Measurements from ENCODE around the gene RCC2.
"Not testable (repeated sequence)": the region's sequence is repeated elsewhere in the genome, so short reads cannot be mapped to it uniquely, and the experiment has no call there.

Gene RCC2

GRCh38 chr1:17416389-17416788, 23.1 kb downstream of the RCC2 start:
- DNase-seq, result no peak

GRCh38 chr1:17414022-17414421, 25.5 kb downstream of the RCC2 start:
- DNase-seq, result no peak

GRCh38 chr1:17412093-17412870, 27.2 kb downstream of the RCC2 start:
- DNase-seq, result no peak

GRCh38 chr1:17409391-17409811, 30.1 kb downstream of the RCC2 start:
- DNase-seq, result no peak

- DNase-seq, result not testable (repeated sequence)
Observed at GRCh38 chr1:17407786-17408514, 31.5 kb downstream of the RCC2 start.

- DNase-seq, result not testable (repeated sequence)
Observed at GRCh38 chr1:17406760-17407475, 32.6 kb downstream of the RCC2 start.

- no peak for DNase-seq
Observed at GRCh38 chr1:17405898-17406759, 33.3 kb downstream of the RCC2 start.

GRCh38 chr1:17404820-17405219, 34.7 kb downstream of the RCC2 start:
- DNase-seq, result no peak

GRCh38 chr1:17404034-17404684, 35.3 kb downstream of the RCC2 start:
- DNase-seq, result no peak

GRCh38 chr1:17403081-17403480, 36.4 kb downstream of the RCC2 start:
- DNase-seq, result no peak

- no peak for DNase-seq
Observed at GRCh38 chr1:17401841-17402240, 37.6 kb downstream of the RCC2 start.

- DNase-seq, result no peak
Observed at GRCh38 chr1:17400725-17401341, 38.6 kb downstream of the RCC2 start.

- no peak for DNase-seq
Observed at GRCh38 chr1:17397910-17398695, 41.4 kb downstream of the RCC2 start.

- DNase-seq, result no peak
Observed at GRCh38 chr1:17393230-17393629, 46.2 kb downstream of the RCC2 start.

GRCh38 chr1:17392199-17392740, 47.2 kb downstream of the RCC2 start:
- no peak for DNase-seq

- no peak for DNase-seq
Observed at GRCh38 chr1:17381161-17381560, 58.3 kb downstream of the RCC2 start.

- DNase-seq, result no peak
Observed at GRCh38 chr1:17377325-17377953, 62.0 kb downstream of the RCC2 start.

GRCh38 chr1:17375651-17376050, 63.8 kb downstream of the RCC2 start:
- DNase-seq, result no peak

GRCh38 chr1:17372955-17373354, 66.5 kb downstream of the RCC2 start:
- DNase-seq, result no peak

GRCh38 chr1:17371896-17372295, 67.6 kb downstream of the RCC2 start, which contains the start of gene PADI6:
TSS of gene PADI6 (plus strand) at chr1:17372196. CDS start at chr1:17372246, 50 bp downstream.
- no peak for DNase-seq

Data from NCI-H774 (cell line).